ENCODE results near the gene GLIPR2. TPM values are rescaled to one million over a fixed set of nuclear protein-coding genes. Genes with fewer than 3 reads are reported as not detected.

Gene GLIPR2
- total RNA-seq, 1 donor, result 38.4 TPM

DNA sequence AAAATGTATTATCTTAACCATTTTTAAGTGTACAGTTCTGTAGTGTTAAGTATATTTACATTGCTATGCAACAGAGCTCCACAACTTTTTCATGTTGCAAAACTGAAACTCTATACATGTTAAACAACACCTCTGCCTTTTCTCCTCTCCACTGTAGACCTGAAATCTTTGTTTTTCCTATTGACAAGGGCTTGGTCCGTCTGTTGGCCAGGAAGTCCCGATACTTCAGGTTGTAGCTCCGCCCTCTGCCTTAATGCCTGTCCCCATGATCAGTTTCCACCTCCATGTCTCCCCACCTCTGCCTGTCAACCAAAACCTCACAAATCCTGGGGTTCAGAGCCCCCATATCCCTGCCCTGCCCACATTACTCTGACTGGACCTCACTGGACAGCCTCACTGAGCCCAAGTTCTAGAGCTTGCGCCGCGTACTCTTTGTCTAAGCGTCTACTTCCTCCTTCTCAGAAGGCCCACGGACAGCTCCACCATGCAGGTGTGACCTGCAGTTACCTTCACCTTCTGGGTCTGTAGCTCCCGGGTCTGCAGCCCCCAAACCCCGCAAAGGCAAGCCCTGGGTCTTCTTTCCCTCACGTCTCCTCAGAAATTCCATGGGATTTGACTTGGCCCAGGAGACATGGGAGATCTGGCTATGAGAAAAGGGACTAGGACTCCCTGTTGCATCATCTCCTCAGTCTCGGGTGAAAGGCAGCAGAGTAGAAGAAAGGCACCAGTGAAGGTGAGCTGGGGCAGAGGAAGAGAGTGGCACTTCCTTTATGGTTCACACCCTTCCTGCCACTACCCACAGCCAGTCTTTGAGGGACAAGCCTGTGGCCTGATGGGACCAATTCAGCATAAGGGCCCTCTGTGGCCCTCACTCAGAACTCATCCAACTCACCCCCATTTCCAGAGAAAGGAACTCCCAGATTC, 8.0 kb downstream of the GLIPR2 start:
- TF ChIP-seq, protein P1, sequence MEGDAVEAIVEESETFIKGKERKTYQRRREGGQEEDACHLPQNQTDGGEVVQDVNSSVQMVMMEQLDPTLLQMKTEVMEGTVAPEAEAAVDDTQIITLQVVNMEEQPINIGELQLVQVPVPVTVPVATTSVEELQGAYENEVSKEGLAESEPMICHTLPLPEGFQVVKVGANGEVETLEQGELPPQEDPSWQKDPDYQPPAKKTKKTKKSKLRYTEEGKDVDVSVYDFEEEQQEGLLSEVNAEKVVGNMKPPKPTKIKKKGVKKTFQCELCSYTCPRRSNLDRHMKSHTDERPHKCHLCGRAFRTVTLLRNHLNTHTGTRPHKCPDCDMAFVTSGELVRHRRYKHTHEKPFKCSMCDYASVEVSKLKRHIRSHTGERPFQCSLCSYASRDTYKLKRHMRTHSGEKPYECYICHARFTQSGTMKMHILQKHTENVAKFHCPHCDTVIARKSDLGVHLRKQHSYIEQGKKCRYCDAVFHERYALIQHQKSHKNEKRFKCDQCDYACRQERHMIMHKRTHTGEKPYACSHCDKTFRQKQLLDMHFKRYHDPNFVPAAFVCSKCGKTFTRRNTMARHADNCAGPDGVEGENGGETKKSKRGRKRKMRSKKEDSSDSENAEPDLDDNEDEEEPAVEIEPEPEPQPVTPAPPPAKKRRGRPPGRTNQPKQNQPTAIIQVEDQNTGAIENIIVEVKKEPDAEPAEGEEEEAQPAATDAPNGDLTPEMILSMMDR (IDR thresholded peaks at IDR 0.05; ENCODE audit: extremely low read depth, low read depth, low read length), result no peak
- Histone ChIP-seq H3K27me3 (ENCODE audit: insufficient read depth, low read length) (no peaks in the 10 kb centered on the region), H2AFZ (ENCODE audit: low read length) (no peak overlapping the region), H3K9me3 (ENCODE audit: low read depth, low read length) (no peaks in the 10 kb centered on the region), H3K4me2 (ENCODE audit: insufficient read depth, low read length) (no peak overlapping the region), H3K79me2 (ENCODE audit: insufficient read depth, low read length) (peaks cover 33% of the 10 kb centered on the region), H3K27ac (ENCODE audit: low read depth, low read length) (no peak overlapping the region), H3K4me3 (ENCODE audit: insufficient read depth, low read length) (no peak overlapping the region), H3K4me1 (ENCODE audit: insufficient read depth, low read length) (peaks cover 26% of the 10 kb centered on the region), H3K36me3 (ENCODE audit: insufficient read depth, low read length) (peaks cover 9% of the 10 kb centered on the region), H4K20me1 (ENCODE audit: insufficient read depth, low read length) (peaks cover 7% of the 10 kb centered on the region)
- no peak for DNase-seq (ENCODE audit: insufficient read length, low spot score, missing footprints)

DNA sequence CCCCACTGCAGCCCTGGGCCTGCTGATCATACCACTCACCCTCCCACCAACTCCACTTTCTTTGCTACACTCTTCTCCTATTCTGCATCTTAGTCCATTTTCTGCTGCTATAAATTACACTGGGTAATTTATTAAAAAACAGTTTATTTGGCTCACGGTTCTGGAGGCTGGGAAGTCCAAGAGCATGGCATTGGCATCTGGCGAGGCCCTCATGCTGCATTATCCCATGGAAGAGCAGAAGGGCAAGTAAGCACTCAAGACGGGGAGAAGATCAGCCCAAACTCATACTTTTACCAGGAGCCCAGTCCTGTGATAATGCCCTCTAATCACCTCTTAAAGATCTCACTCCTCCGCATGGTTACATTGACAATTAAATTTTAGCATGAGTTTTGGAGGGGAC, 9.4 kb downstream of the GLIPR2 start:
- Histone ChIP-seq H3K27me3 (ENCODE audit: insufficient read depth, low read length) (no peaks in the 10 kb centered on the region), H3K4me1 (ENCODE audit: insufficient read depth, low read length) (peaks cover 40% of the 10 kb centered on the region), H3K27ac (ENCODE audit: low read depth, low read length) (no peak overlapping the region), H2AFZ (ENCODE audit: low read length) (no peak overlapping the region), H3K79me2 (ENCODE audit: insufficient read depth, low read length) (peaks cover 22% of the 10 kb centered on the region), H3K36me3 (ENCODE audit: insufficient read depth, low read length) (peaks cover 9% of the 10 kb centered on the region), H3K9me3 (ENCODE audit: low read depth, low read length) (no peaks in the 10 kb centered on the region), H4K20me1 (ENCODE audit: insufficient read depth, low read length) (peaks cover 4% of the 10 kb centered on the region), H3K4me3 (ENCODE audit: insufficient read depth, low read length) (no peak overlapping the region), H3K4me2 (ENCODE audit: insufficient read depth, low read length) (no peak overlapping the region)
- TF ChIP-seq, protein P1 (IDR thresholded peaks at IDR 0.05; ENCODE audit: extremely low read depth, low read depth, low read length), result no peak
- DNase-seq (ENCODE audit: insufficient read length, low spot score, missing footprints), result no peak

DNA sequence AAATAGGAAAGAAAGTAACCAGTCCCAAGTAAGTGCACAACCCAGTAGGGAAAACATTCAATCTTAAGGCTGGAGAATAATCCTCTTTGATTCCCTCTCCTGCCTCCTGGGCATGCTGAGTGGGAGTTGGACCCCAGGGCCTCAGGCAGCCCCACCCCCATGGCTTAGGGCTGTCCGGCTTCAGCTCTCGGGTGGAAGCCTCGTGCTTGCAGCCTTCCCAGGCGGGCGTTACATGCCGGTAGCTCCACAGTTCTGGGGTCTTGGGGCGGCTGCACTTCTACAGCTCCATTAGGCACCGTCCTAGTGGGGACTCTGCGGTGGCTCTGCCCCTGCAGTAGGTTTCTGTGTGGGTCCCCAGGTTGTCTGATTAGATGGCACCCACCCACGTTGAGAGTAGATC, 10.1 kb downstream of the GLIPR2 start:
- peaks cover 47% of the 10 kb centered on the region for H3K4me1 ChIP-seq (ENCODE audit: insufficient read depth, low read length)
- peaks cover 9% of the 10 kb centered on the region for H3K36me3 ChIP-seq (ENCODE audit: insufficient read depth, low read length)
- DNase-seq (ENCODE audit: insufficient read length, low spot score, missing footprints), result no peak
- no peaks in the 10 kb centered on the region for H3K27me3 ChIP-seq (ENCODE audit: insufficient read depth, low read length)
- no peak overlapping the region for H2AFZ ChIP-seq (ENCODE audit: low read length)
- peaks cover 4% of the 10 kb centered on the region for H4K20me1 ChIP-seq (ENCODE audit: insufficient read depth, low read length)
- TF ChIP-seq, protein P1 (IDR thresholded peaks at IDR 0.05; ENCODE audit: extremely low read depth, low read depth, low read length), result no peak
- no peak overlapping the region for H3K27ac ChIP-seq (ENCODE audit: low read depth, low read length)
- H3K9me3 ChIP-seq (ENCODE audit: low read depth, low read length), result no peaks in the 10 kb centered on the region
- H3K79me2 ChIP-seq (ENCODE audit: insufficient read depth, low read length), result peaks cover 22% of the 10 kb centered on the region
- H3K4me3 ChIP-seq (ENCODE audit: insufficient read depth, low read length), result no peak overlapping the region
- no peak overlapping the region for H3K4me2 ChIP-seq (ENCODE audit: insufficient read depth, low read length)

DNA sequence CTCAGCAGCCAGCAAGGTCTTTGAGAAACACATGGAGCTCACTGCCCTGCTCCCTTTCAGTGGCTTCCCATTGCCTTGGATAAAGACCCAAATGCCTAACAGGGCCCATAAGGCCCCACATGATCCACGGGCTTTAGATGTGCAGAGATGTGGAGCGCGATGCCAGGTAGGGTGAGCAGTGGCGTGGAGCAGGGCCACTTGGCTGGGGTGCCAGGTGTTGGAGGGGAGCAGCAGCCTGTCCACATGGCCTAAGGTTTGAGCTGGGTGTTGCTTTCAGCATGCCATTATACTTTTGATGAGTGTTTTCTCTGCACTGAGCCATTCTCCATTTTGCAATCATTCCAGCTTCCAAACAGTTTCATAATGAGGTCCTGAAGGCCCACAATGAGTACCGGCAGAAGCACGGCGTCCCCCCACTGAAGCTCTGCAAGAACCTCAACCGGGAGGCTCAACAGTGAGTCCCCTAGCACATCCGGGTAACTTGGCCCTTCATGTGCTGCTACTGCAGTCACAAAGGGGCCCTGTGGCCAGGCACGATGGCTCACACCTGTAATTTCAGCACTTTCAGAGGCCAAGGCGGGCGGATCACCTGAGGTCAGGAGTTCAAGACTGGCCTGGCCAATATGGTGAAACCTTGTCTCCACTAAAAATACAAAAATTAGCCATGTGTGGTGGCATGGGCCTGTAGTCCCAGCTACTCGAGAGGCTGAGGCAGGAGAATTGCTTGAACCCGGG, 11.1 kb downstream of the GLIPR2 start:
- H3K4me1 ChIP-seq (ENCODE audit: insufficient read depth, low read length), result peaks cover 49% of the 10 kb centered on the region
- TF ChIP-seq, protein P1 (IDR thresholded peaks at IDR 0.05; ENCODE audit: extremely low read depth, low read depth, low read length), result no peak
- H3K9me3 ChIP-seq (ENCODE audit: low read depth, low read length), result no peaks in the 10 kb centered on the region
- H3K79me2 ChIP-seq (ENCODE audit: insufficient read depth, low read length), result peaks cover 15% of the 10 kb centered on the region
- no peak overlapping the region for H3K4me2 ChIP-seq (ENCODE audit: insufficient read depth, low read length)
- peaks cover 9% of the 10 kb centered on the region for H3K36me3 ChIP-seq (ENCODE audit: insufficient read depth, low read length)
- no peaks in the 10 kb centered on the region for H3K27me3 ChIP-seq (ENCODE audit: insufficient read depth, low read length)
- H4K20me1 ChIP-seq (ENCODE audit: insufficient read depth, low read length), result peaks cover 4% of the 10 kb centered on the region
- DNase-seq (ENCODE audit: insufficient read length, low spot score, missing footprints), result no peak
- H3K4me3 ChIP-seq (ENCODE audit: insufficient read depth, low read length), result no peak overlapping the region
- no peak overlapping the region for H2AFZ ChIP-seq (ENCODE audit: low read length)
- no peak overlapping the region for H3K27ac ChIP-seq (ENCODE audit: low read depth, low read length)
